ENCODE data around the gene ZNF670. TPM values are rescaled to one million over a fixed set of nuclear protein-coding genes. Genes with fewer than 3 reads are reported as not detected.

ZNF670 gene
- total RNA-seq, 4 donors from 2014 or later: 3.5 to 7.4 (median 4.4) TPM

- intact Hi-C loops (cut with DNase I): no loop called here
Observed at GRCh38 chr1:247119600-247120407, 41.2 kb upstream of the ZNF670 start.

GRCh38 chr1:247118946-247119446 lies 40.4 kb upstream of the ZNF670 start:
- 67 to 77% methylated on average over 6 to 8 of the region's 11 CpGs for WGBS, 2 donors
- no peak for DNase-seq

More at GRCh38 chr1:247119600-247120407, 41.2 kb upstream of the ZNF670 start:
- DNase-seq: no peak
- TF ChIP-seq CTCF (IDR thresholded peaks at IDR 0.05) (no peak), POLR2A (IDR thresholded peaks at IDR 0.05) (no peak)
- Histone ChIP-seq H3K4me1 (no peaks in the 10 kb centered on the region), H3K9me3 (no peaks in the 10 kb centered on the region), H3K27me3 (no peaks in the 10 kb centered on the region), H3K36me3 (no peaks in the 10 kb centered on the region), H3K27ac (no peak overlapping the region), H3K4me3 (replicated peaks in 1 of 3) (no peak overlapping the region)
- 95% methylated on average over 15 to 21 of the region's 22 CpGs for WGBS, 2 donors

DNA sequence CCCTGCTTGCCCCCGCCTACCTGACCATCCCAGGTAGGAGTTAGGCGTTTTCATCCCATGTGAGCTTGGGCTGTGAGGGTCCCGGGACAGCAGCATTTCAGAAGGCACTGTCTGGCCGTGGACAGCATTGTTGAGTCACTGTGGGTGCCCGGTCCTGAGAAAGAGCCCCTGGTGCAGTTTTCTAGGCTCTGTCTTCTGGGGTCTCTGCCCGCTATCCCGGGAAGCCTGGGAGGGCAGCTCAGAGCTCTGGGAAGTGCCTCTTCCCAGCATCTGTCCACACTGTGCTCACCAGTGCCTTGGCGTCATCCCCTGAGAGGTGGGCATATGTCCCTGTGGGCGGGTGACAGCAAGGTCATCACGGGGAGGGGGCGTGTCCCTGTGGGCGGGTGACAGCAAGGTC lies 36.9 kb upstream of the ZNF670 start:
- H3K27ac ChIP-seq: no peak overlapping the region
- no peak overlapping the region for H3K4me3 ChIP-seq (replicated peaks in 1 of 3)
- H3K4me1 ChIP-seq: peaks cover 4 to 12% of the 10 kb centered on the region in 2 donors
- no peaks in the 10 kb centered on the region for H3K27me3 ChIP-seq
- no peaks in the 10 kb centered on the region for H3K36me3 ChIP-seq
- WGBS, 2 donors: 86 to 90% methylated on average over 5 to 9 of the region's 12 CpGs
- TF ChIP-seq POLR2A (IDR thresholded peaks at IDR 0.05) (no peak), CTCF (IDR thresholded peaks at IDR 0.05) (no peak)
- H3K9me3 ChIP-seq: no peaks in the 10 kb centered on the region
- no peak for DNase-seq
- intact Hi-C loops (cut with DNase I): no loop called here

More at GRCh38 chr1:247118946-247119446, 40.4 kb upstream of the ZNF670 start:
- no peak overlapping the region for H3K27ac ChIP-seq
- no peaks in the 10 kb centered on the region for H3K4me1 ChIP-seq
- H3K4me3 ChIP-seq (replicated peaks in 1 of 3): no peak overlapping the region
- intact Hi-C loops (cut with DNase I): no loop called here
- TF ChIP-seq POLR2A (IDR thresholded peaks at IDR 0.05): no peak
- TF ChIP-seq CTCF (IDR thresholded peaks at IDR 0.05): no peak
- H3K9me3 ChIP-seq: no peaks in the 10 kb centered on the region
- H3K27me3 ChIP-seq: no peaks in the 10 kb centered on the region
- no peaks in the 10 kb centered on the region for H3K36me3 ChIP-seq

- DNase-seq: no peak
Observed at GRCh38 chr1:247115141-247115510, 36.5 kb upstream of the ZNF670 start.

More at GRCh38 chr1:247115141-247115510, 36.5 kb upstream of the ZNF670 start:
- Histone ChIP-seq H3K27me3 (no peaks in the 10 kb centered on the region), H3K4me3 (replicated peaks in 1 of 3) (no peak overlapping the region), H3K36me3 (no peaks in the 10 kb centered on the region), H3K9me3 (no peaks in the 10 kb centered on the region), H3K27ac (no peak overlapping the region), H3K4me1 (peaks cover 4 to 14% of the 10 kb centered on the region in 2 donors)
- intact Hi-C loops (cut with DNase I): no loop called here
- 53 to 61% methylated on average over 4 to 7 of the region's 7 CpGs for WGBS, 2 donors
- no peak for TF ChIP-seq CTCF (IDR thresholded peaks at IDR 0.05)
- no peak for TF ChIP-seq POLR2A (IDR thresholded peaks at IDR 0.05)
